Measurements from ENCODE around the gene CYB5R3.

DNA sequence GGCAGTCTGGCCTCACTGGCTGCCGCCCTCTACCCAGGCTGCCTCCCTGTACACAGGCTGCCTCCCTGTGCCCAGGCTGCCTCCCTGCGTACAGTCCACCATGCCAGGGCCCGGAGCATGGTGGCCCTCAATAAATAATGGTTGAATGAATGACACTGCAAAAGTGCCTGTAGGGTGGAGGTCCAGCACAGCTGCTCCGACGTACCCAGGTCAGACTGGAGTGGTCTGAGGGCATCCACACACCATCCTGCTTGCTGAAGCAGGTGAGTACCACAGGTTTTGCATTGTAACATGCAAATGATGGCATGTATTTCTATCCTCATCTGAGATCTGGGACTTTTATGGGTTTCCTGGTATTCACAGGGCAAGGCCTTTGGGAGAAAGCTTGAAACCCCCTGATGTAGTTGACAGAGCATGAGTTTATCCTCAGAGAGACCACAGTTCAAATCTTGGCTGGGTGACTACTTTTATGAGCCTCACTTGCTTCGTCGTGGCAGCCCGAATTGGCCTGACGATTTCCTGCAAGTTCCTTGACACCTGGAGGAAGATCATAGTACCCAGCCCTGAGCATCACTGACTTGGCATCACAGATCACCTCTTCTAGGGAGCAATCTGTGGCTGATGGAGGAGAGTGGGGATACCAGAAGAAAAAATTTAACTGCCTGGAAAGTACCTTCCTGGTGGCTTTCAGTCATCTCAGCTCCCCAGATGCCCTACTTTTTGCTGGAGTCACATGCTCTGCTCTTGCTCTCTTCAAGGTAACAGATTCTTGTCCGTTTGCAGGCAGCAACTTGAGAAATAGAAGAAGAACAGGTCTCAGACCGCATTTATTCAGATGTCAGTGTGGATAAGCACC lies 16.0 kb upstream of the CYB5R3 start:
- no peak for TF ChIP-seq ZNF274 (IDR thresholded peaks at IDR 0.05; ENCODE audit: low read depth, low read length)
- no peak for TF ChIP-seq YY1 (IDR thresholded peaks at IDR 0.05; ENCODE audit: insufficient read depth, insufficient read length)

Measured in NT2/D1 (cell line).